Measurements from ENCODE around the gene TTC24.
"Not testable (repeated sequence)": the region's sequence is repeated elsewhere in the genome, so short reads cannot be mapped to it uniquely, and the experiment has no call there.

The TTC24 gene

GRCh38 chr1:156552518-156552917 lies 27.0 kb upstream of the TTC24 start:
- DNase-seq (ENCODE audit: low read depth), result no peak
- no peak overlapping the region for H3K4me3 ChIP-seq (ENCODE audit: control insufficient read depth, low read depth, low read length)
- no peak for TF ChIP-seq CTCF (conservative IDR thresholded peaks at IDR 0.05; ENCODE audit: control insufficient read depth, insufficient read depth, low read depth, low read length)

DNA sequence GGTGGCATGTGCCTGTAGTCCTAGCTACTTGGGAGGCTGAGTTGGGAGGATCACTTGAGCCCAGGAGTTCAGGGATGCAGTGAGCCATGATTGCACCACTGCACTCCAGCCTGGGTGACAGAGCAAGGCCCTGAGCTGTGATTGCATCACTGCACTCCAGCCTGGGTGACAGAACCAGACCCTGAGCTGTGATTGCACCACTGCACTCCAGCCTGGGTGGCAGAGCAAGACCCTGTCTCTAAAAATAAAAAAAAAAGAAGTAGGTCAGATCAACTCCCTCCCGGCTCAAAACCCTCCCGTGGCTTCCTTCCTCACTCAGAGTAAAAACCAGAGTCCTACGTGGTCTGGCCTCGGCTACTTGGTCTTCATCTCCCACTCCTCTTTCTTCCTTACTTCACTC lies 26.6 kb upstream of the TTC24 start:
- DNase-seq (ENCODE audit: low read depth), result peak; percentile 16
- not testable (repeated sequence) for H3K4me3 ChIP-seq (ENCODE audit: control insufficient read depth, low read depth, low read length)

GRCh38 chr1:156553860-156554485 lies 25.6 kb upstream of the TTC24 start:
- DNase-seq (ENCODE audit: low read depth), result no peak
- no peak overlapping the region for H3K4me3 ChIP-seq (ENCODE audit: control insufficient read depth, low read depth, low read length)
- TF ChIP-seq CTCF (conservative IDR thresholded peaks at IDR 0.05; ENCODE audit: control insufficient read depth, insufficient read depth, low read depth, low read length), result no peak

DNA sequence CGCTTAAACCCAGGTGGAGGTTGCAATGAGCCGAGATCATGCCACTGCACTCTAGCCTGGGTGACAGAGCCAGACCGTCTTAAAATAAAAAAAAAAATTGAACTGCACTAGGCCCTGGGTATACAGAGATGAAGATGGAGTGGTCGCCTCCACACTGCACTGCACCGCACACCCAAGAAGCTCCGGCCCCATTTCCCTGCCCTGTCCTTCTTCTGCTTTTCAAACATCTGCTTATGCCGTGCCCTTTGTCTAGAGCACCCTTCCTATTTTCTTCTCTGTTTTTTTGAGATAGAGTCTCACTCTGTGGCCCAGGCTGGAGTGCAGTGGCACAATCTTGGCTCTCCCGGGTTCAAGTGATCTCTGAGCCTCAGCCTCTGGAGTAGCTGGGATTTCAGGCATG lies 24.6 kb upstream of the TTC24 start:
- DNase-seq (ENCODE audit: low read depth), result no peak
- H3K4me3 ChIP-seq (ENCODE audit: control insufficient read depth, low read depth, low read length), result no peak overlapping the region
- no peak for TF ChIP-seq CTCF (conservative IDR thresholded peaks at IDR 0.05; ENCODE audit: control insufficient read depth, insufficient read depth, low read depth, low read length)

DNA sequence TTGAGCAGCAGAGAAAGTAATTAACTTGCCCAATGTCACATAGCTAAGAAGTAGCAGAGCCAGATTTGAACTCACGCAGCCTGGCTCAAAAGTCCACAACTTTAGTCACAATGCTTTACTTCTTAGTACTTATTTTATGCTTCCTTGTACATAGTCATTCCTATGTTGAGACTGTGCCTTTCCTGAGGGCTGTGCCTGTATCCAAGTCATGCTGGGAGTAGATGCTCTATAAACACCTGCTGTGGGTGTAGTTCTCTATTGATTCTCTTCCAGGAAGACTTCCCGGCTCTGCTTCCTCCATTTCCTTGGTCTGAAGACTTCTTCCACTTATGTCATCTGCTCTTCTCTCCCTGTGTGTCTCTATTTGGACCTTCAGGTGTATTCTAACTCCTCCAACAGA lies 23.8 kb upstream of the TTC24 start:
- TF ChIP-seq CTCF (conservative IDR thresholded peaks at IDR 0.05; ENCODE audit: control insufficient read depth, insufficient read depth, low read depth, low read length), result no peak
- no peak for DNase-seq (ENCODE audit: low read depth)
- no peak overlapping the region for H3K4me3 ChIP-seq (ENCODE audit: control insufficient read depth, low read depth, low read length)

DNA sequence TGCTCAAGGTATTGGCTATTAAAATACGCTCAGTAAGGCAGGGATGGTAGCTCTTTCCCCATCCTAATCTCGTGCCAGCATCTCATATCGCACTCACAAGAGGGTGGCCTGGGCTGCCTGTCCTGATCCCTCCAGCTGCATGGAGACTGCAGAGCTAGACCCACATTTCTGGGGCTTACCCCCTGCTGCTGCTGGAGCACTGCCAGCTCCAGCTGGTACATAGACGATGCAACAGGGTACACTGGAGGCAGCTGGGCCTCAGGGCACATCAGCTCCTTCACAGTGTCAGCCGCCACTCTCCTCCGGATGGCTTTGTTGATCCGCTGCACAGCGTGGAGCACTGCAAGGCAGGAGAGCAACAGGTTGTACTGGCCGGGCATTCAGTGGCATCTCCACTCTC lies 23.2 kb upstream of the TTC24 start:
- DNase-seq (ENCODE audit: low read depth), result no peak
- TF ChIP-seq CTCF (conservative IDR thresholded peaks at IDR 0.05; ENCODE audit: control insufficient read depth, insufficient read depth, low read depth, low read length), result no peak
- no peak overlapping the region for H3K4me3 ChIP-seq (ENCODE audit: control insufficient read depth, low read depth, low read length)

DNA sequence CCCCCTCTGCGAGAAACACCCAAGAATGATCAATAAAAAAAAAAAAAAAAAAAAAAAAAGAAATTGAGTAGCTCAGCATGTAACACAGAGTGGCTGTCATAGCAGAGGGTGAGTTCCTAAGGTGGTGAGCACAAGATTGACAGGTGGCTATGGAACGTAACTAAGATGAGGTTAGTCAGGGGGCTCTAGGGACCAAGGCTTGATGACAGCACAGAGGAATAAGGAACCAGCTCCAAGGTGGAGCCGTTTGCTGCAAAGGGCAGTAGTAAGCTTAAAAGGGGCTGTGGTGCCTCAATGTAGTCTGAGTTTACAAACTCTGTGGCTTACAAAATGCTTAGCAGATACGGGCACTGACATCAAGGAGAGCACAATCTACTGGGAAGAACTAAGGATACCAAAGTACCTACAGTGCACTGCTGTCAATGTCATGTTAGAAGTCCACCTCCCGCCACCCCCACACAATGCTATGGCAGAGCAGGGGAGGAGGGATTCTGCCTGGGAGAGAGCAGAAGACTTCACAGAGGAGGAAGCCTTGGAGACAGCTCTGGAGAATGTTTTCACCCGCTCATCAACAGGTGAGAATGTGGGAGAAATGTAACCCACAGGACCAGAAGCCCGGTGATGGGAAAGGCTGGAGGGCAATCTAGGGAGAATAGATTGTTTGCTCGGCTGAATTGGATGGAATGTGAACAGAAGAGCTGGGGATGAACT lies 20.3 kb upstream of the TTC24 start:
- TF ChIP-seq CTCF (conservative IDR thresholded peaks at IDR 0.05; ENCODE audit: control insufficient read depth, insufficient read depth, low read depth, low read length), result no peak
- H3K4me3 ChIP-seq (ENCODE audit: control insufficient read depth, low read depth, low read length), result no peak overlapping the region
- no peak for DNase-seq (ENCODE audit: low read depth)
